Smooth muscle cell (in vitro differentiated cells): ENCODE measurements around the gene RHOG. TPM values are rescaled to one million over a fixed set of nuclear protein-coding genes. Genes with fewer than 3 reads are reported as not detected.

Experiments used
- DNase-seq: peaks from one replicate; lab custom pipeline; 2025; ENCODE audit not compliant: unreplicated experiment; lab: John Stamatoyannopoulos, UW
- H2AFZ ChIP-seq: fragments of 200-600 bp; sonication (generic); 2 replicates; pipeline ENCODE4 v1.6.0; 2016; ENCODE audit warnings: antibody characterized with exemption, low read depth, mild to moderate bottlenecking
- H3F3A ChIP-seq: fragments of 200-600 bp; sonication (generic); 2 replicates; pipeline ENCODE4 v1.6.0; 2017; ENCODE audit warnings: antibody characterized with exemption, low read depth
- H3K27ac ChIP-seq: fragments of 200-600 bp; sonication (generic); 2 replicates; pipeline ENCODE4 v1.5.1; 2016; ENCODE audit warnings: low read depth, mild to moderate bottlenecking
- H3K27me3 ChIP-seq: fragments of 200-600 bp; sonication (generic); 2 replicates; pipeline ENCODE4 v1.6.1; 2016; ENCODE audit warnings: low read depth, mild to moderate bottlenecking
- H3K36me3 ChIP-seq: fragments of 200-600 bp; sonication (generic); 2 replicates; pipeline ENCODE4 v1.5.1; 2016; ENCODE audit warnings: low read depth
- H3K4me1 ChIP-seq: fragments of 200-600 bp; sonication (generic); 2 replicates; pipeline ENCODE4 v1.5.1; 2016; ENCODE audit warnings: low read depth
- H3K4me2 ChIP-seq: fragments of 200-600 bp; sonication (generic); 2 replicates; pipeline ENCODE4 v1.6.0; 2016; ENCODE audit warnings: mild to moderate bottlenecking
- H3K4me3 ChIP-seq: fragments of 200-600 bp; sonication (generic); 2 replicates; pipeline ENCODE4 v1.5.1; 2016; ENCODE audit warnings: mild to moderate bottlenecking
- H3K79me2 ChIP-seq: fragments of 200-600 bp; sonication (generic); 2 replicates; pipeline ENCODE4 v1.6.0; 2016; ENCODE audit warnings: low read depth, mild to moderate bottlenecking
- H3K9ac ChIP-seq: fragments of 200-600 bp; sonication (generic); 2 replicates; pipeline ENCODE4 v1.6.0; 2016; ENCODE audit warnings: low read depth
- H3K9me3 ChIP-seq: fragments of 200-600 bp; sonication (generic); replicated peaks from 2 replicates; pipeline ENCODE4 v1.5.1; 2016; ENCODE audit warnings: low read depth
- H4K20me1 ChIP-seq: fragments of 200-600 bp; sonication (generic); 2 replicates; pipeline ENCODE4 v1.6.0; 2016; ENCODE audit warnings: low read depth
- WGBS: methylation state at CpG from one replicate; pipeline ENCODE4 v1.1.7; 2016; ENCODE audit warnings: low lambda C conversion rate; 5-methylcytosine and 5-hydroxymethylcytosine counted together
- polyA plus RNA-seq: library from polyadenylated mRNA; unstranded; fragments of >200 nt; fragmentation: Nextera tagmentation; extraction: Ambion mirVana; gene quantifications from 2 replicates; pipeline ENCODE4 v1.2.1, GENCODE V29; 2016
- total RNA-seq: library from RNA; depleted of rRNA; stranded (reverse); fragments of >200 nt; gene quantifications from 2 replicates; pipeline ENCODE4 v1.2.3, GENCODE V29; 2014
- TF ChIP-seq, protein P1 (sequence below): fragments of 200-600 bp; sonication (generic); IDR thresholded peaks from 2 replicates; pipeline ENCODE4 v1.5.1; 2017; ENCODE audit warnings: borderline replicate concordance, mild to moderate bottlenecking, antibody characterized with exemption; ENCODE audit not compliant: insufficient read depth, poor library complexity, severe bottlenecking

Gene RHOG
- total and polyA plus RNA-seq, 2 experiments from 2014 or later: 20.2 to 32.7 TPM

GRCh38 chr11:3876613-3877012 is 35.9 kb upstream of the RHOG start:
- Histone ChIP-seq H4K20me1 (peaks cover 64% of the 10 kb centered on the region), H3K4me3 (no peak overlapping the region), H2AFZ (no peak overlapping the region), H3K4me2 (no peak overlapping the region), H3K36me3 (no peaks in the 10 kb centered on the region), H3K79me2 (peaks cover 38% of the 10 kb centered on the region), H3K27me3 (no peaks in the 10 kb centered on the region), H3F3A (no peaks in the 10 kb centered on the region), H3K9me3 (no peaks in the 10 kb centered on the region), H3K9ac (no peak overlapping the region), H3K27ac (no peak overlapping the region), H3K4me1 (peaks cover 14% of the 10 kb centered on the region)
- WGBS: 90% methylated on average over 3 of the region's 3 CpGs
- no peak for DNase-seq
- TF ChIP-seq, protein P1, sequence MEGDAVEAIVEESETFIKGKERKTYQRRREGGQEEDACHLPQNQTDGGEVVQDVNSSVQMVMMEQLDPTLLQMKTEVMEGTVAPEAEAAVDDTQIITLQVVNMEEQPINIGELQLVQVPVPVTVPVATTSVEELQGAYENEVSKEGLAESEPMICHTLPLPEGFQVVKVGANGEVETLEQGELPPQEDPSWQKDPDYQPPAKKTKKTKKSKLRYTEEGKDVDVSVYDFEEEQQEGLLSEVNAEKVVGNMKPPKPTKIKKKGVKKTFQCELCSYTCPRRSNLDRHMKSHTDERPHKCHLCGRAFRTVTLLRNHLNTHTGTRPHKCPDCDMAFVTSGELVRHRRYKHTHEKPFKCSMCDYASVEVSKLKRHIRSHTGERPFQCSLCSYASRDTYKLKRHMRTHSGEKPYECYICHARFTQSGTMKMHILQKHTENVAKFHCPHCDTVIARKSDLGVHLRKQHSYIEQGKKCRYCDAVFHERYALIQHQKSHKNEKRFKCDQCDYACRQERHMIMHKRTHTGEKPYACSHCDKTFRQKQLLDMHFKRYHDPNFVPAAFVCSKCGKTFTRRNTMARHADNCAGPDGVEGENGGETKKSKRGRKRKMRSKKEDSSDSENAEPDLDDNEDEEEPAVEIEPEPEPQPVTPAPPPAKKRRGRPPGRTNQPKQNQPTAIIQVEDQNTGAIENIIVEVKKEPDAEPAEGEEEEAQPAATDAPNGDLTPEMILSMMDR: no peak

GRCh38 chr11:3873712-3874349 is 33.1 kb upstream of the RHOG start:
- H3K27ac ChIP-seq: no peak overlapping the region

GRCh38 chr11:3867209-3868091 is 26.7 kb upstream of the RHOG start:
- peaks cover 67% of the 10 kb centered on the region for H3K79me2 ChIP-seq
- TF ChIP-seq, protein P1: no peak
- H3K27ac ChIP-seq: peak overlapping the region; percentile 34
- peaks cover 3% of the 10 kb centered on the region for H3F3A ChIP-seq
- H3K4me1 ChIP-seq: peaks cover 13% of the 10 kb centered on the region
- no peak overlapping the region for H3K4me3 ChIP-seq
- no peak for DNase-seq
- H3K4me2 ChIP-seq: no peak overlapping the region
- peaks cover 40% of the 10 kb centered on the region for H4K20me1 ChIP-seq
- no peak overlapping the region for H3K9ac ChIP-seq
- WGBS: 27% methylated on average over 6 of the region's 6 CpGs
- H3K9me3 ChIP-seq: no peaks in the 10 kb centered on the region
- H3K36me3 ChIP-seq: no peaks in the 10 kb centered on the region
- H3K27me3 ChIP-seq: no peaks in the 10 kb centered on the region
- no peak overlapping the region for H2AFZ ChIP-seq

More at GRCh38 chr11:3873712-3874349, 33.1 kb upstream of the RHOG start:
- H3K4me2 ChIP-seq: no peak overlapping the region
- H2AFZ ChIP-seq: no peak overlapping the region
- no peak overlapping the region for H3K9ac ChIP-seq
- TF ChIP-seq, protein P1: no peak
- peaks cover 58% of the 10 kb centered on the region for H3K79me2 ChIP-seq
- H3K4me1 ChIP-seq: peaks cover 14% of the 10 kb centered on the region
- no peak overlapping the region for H3K4me3 ChIP-seq
- WGBS: 83% methylated on average over 2 of the region's 2 CpGs
- no peaks in the 10 kb centered on the region for H3K36me3 ChIP-seq
- H4K20me1 ChIP-seq: peaks cover 46% of the 10 kb centered on the region
- DNase-seq: no peak
- no peaks in the 10 kb centered on the region for H3K9me3 ChIP-seq
- no peaks in the 10 kb centered on the region for H3F3A ChIP-seq
- no peaks in the 10 kb centered on the region for H3K27me3 ChIP-seq

GRCh38 chr11:3866836-3867208 is 26.1 kb upstream of the RHOG start:
- Histone ChIP-seq H3K79me2 (peaks cover 72% of the 10 kb centered on the region), H3K27me3 (no peaks in the 10 kb centered on the region), H3K4me1 (peaks cover 13% of the 10 kb centered on the region), H3K4me2 (no peak overlapping the region), H3K27ac (no peak overlapping the region), H4K20me1 (peaks cover 40% of the 10 kb centered on the region), H3K4me3 (no peak overlapping the region), H3K9ac (no peak overlapping the region), H3F3A (peaks cover 3% of the 10 kb centered on the region), H2AFZ (no peak overlapping the region), H3K36me3 (no peaks in the 10 kb centered on the region), H3K9me3 (no peaks in the 10 kb centered on the region)
- TF ChIP-seq, protein P1: no peak
- no peak for DNase-seq
